Hematopoietic multipotent progenitor cell treated with erythropoietin and hydrocortisone succinate and interleukin-3 and kit ligand, for 4 days (in vitro differentiated cells): Measurements from ENCODE around the gene EXOC6B.
A peak's percentile ranks its signal among the peaks of the same experiment; 100 is the strongest.

ENCODE experiments used
- DNase-seq: peaks from one replicate; pipeline ENCODE4 v3.0.0-alpha.2; 2015

EXOC6B gene

DNA sequence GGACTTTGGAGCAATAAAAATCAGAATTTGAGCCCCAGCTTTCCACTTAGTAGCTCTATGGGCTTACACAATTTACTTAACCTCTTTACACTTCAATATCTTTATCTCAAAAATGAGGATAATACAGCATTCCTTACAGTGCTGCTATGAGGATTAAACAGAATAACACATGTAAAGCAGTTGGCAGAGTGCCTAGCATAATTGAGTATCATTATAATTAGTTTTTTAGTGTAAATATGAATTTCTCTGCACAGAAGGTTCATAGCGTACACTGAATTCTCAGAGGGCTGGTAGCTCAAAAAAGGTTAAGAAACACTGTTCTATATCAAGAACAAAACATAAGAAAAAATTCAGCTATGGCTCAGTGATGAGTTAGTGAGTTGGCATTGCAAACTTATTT, 487.8 kb downstream of the EXOC6B start:
- DNase-seq: no peak

DNA sequence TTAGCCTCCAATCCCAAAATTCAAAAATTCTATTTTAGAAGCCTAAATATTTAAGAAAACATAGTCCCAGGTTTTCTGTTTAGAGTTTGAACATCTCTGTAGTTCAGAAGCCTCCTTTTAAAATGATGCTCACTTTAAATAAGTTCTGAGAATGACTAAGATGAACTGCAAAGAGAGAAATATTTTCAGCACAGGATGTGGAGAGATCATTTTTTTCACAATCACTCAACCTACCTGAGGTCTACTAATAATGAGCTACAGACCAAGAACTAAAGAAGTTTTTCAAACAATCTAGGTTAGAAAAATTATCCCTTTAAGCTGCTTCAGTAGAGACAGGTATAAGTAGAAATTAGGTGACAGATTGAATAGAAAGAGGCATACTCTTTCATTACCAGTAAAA, 493.1 kb downstream of the EXOC6B start:
- no peak for DNase-seq

DNA sequence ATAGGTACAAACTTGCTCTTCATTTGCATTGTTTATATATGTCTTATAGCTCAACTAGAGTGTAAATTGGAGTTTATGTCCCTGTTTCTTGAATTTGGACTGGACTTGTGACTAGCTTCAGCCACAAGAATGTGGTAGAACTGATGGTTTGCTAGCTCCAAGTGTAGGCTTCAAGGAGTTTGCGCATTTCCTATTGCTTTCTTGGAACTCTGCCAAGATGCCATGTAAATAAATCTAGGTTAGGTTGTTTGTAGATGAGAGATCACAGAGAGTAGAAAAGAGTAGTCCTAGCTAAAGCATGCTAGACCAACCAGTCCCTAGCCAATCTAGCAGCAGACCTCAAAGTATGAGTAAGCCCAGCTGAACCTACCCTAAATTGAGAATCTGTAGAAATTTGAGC, 495.2 kb downstream of the EXOC6B start:
- no peak for DNase-seq

GRCh38 chr2:72326759-72327158, 499.1 kb downstream of the EXOC6B start:
- DNase-seq: no peak

DNA sequence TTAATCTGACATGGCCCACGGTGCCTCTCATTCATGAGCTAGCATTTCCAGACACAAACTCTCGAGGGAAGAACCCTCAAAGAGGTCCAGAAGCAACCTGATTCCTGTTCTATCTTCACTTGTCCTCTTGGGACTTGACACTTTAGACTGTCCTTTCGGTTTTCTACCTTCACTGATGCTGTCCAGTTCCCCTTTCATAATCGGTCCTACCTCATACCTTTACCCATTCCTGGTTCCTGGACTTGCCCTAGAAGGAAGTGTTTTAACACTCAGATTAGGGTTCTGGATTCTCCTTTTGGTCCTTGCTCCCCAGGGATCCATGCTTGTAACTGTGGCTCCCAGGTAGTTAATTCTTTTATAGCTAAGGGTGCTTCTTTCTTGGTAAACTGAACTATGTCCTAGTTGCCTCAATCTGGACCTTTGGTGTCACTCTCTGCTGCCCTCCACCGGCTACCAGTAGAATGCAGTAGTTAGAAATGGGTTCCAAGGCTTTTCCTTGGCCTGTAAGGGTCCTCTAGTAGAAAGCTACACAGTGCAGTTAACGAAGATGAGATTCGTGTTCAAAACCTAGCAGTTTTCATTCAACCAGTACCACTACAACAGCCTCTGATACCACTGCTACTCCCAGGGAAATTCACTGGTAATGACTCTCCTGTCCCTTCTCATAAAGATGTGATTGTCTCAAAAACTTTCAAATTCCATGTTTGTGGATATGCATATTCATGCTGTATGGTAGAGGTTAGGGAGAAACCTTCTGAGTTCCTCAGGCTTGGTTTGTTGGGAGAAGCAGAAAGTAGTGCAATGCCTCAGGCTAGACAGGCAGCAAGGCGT, 500.0 kb downstream of the EXOC6B start:
- peak; percentile 35 for DNase-seq

GRCh38 chr2:72316774-72317173, 509.1 kb downstream of the EXOC6B start:
- DNase-seq: no peak

- DNase-seq: no peak
These were observed 525.6 kb downstream of the EXOC6B start for GRCh38 chr2:72300147-72300684.

- no peak for DNase-seq
These were observed 532.2 kb downstream of the EXOC6B start for GRCh38 chr2:72293620-72294019.

- no peak for DNase-seq
These were observed 533.4 kb downstream of the EXOC6B start for GRCh38 chr2:72292433-72292832.

DNA sequence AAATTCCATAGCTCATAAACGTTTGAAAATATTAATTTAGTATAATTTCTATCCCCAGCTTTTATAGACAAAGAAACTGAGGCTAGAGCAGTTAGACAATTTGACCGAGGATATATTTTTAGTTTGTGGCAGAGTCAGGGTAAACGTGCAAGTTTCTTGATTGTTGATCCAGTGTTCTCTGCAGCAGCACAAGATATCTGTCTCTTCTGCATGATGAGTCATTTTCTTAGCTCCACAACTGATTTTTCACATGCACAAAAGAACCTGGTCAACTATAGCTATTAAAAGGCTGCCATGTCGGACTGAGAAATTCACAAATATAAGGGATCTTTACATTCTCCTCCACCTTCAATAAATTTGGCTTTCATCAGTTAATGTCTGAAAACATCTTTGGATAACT, 534.8 kb downstream of the EXOC6B start:
- DNase-seq: no peak

DNA sequence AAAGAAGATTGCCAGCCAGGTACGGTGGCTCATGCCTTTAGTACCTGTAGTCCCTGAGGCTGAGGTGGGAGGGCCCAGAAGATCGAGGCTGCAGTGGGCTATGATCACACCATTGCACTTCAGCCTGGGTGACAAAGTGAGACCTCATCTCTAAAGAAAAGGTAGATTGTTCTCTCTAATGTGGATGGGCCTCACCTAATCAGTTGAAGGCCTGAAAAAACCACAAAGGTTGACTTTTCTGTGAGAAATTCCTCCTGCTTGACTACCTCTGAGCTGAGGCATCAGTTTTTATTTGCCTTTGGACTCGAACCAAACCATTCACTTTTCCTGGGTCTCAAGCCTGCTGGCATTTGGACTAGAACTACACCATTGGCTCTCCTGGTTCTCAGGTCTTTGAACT, 536.1 kb downstream of the EXOC6B start:
- no peak for DNase-seq

GRCh38 chr2:72289283-72289682, 536.5 kb downstream of the EXOC6B start:
- DNase-seq: no peak

DNA sequence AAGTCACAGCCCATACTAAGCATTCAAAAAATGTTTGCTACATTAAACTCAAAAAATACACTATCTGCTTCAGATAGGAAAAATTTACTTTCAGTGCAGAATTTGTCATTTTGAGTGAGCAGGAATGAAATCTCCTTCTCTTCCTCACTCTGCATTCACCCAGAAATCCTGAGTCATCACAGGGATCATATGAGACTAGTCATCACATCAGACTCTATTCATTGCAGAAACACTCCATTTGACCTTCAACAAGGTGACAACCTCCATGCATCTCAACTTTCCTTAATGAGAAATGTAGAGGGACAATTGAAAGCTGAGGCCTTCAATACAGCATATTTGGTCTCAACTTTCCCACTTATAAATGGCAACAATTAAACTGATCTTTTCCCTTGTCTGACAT, 547.8 kb downstream of the EXOC6B start:
- DNase-seq: no peak

DNA sequence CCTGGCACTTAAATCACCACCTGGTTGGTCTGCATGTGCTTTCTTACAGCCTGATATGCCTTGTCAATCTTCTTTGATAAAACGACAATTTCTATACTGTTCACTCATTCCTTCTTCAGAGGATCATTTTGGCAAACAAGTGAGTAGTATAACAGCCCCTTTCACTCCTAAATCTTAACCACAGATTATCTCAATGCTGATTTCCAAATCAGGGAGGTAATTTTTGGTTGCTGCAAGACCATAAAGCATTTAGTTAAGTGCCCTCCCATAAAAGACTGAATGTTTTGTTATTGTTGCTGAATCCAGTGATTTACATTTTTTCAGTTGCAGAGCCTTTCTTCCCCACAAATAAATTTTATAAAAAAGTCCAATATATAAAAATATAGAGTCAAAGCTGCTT, 549.0 kb downstream of the EXOC6B start:
- DNase-seq: no peak

- no peak for DNase-seq
These were observed 549.5 kb downstream of the EXOC6B start for GRCh38 chr2:72276356-72276755.

DNA sequence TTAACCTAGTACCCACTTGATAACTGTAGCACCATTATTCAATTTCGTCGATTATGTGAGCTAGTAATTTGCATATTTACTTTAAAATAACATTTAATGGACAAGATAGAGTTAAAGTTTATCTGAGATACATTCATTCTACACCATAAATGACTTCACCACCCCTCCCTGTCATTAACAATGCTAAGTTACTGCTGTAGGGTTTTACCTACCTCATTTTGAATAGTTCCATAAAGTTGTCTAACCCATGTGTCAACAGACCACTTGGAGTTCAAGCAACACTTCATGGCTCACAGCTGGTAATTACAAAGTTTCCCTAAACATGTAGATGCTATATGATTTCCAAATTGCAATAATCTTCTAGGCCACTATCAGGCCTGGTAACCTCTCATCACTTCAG, 550.7 kb downstream of the EXOC6B start:
- DNase-seq: no peak

DNA sequence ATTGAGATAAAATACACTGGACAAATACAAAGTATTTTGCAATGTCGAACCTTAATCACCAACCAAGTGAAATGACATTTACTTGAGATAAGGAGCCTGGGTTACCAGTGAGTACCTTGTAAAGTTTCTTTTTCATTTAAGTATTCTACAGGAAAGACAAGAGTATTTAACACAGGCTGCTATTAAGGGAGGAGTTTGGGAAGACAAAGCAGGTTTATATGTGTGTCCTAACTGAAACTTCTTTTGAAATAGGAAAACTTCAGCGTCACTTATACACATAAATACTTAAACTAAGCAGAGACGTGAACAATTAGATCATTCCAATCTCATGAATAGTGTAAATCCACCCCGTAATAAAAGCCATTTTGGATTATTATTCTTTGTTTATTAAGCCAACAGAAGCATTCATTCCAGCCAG, 551.4 kb downstream of the EXOC6B start:
- no peak for DNase-seq

DNA sequence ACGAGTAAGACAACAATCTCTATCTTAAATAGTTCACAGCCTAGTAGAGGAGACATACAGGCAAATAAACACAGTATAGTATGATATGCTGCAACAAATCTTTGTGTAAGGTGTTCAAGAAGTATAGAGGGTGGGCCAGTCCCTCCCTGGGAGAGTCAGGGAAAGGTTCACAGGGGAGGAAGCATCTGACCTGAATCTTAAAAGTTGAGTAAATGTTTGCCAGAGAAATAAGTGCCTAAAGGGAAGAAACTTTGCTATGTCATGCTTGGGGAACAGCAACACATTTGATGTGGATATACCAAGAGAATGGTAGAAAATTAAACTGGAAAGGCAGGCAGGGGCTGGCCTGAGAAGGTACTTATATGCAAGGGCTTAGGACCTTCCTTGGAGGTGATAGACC, 552.4 kb downstream of the EXOC6B start:
- no peak for DNase-seq

- no peak for DNase-seq
These were observed 553.8 kb downstream of the EXOC6B start for GRCh38 chr2:72271766-72272641.

DNA sequence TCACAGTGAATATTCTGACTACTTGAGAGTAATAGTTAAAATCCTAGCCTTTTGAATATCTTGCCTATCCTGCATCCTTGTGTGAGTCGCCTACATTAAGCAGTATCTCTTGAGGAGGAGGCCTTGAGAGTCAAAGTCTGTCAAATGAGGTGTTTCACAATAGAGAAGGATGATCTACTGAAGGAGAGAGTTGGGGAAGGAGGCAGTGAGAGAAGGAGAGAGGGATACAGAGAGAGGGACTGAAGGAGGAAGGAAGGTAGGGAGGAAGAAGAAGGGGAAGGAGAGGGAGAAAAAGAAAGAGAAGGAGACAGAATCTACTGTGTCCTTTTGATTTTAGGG, 554.6 kb downstream of the EXOC6B start:
- no peak for DNase-seq

GRCh38 chr2:72270556-72271275, 555.1 kb downstream of the EXOC6B start:
- no peak for DNase-seq

GRCh38 chr2:72263776-72264060, 562.1 kb downstream of the EXOC6B start:
- DNase-seq: no peak

DNA sequence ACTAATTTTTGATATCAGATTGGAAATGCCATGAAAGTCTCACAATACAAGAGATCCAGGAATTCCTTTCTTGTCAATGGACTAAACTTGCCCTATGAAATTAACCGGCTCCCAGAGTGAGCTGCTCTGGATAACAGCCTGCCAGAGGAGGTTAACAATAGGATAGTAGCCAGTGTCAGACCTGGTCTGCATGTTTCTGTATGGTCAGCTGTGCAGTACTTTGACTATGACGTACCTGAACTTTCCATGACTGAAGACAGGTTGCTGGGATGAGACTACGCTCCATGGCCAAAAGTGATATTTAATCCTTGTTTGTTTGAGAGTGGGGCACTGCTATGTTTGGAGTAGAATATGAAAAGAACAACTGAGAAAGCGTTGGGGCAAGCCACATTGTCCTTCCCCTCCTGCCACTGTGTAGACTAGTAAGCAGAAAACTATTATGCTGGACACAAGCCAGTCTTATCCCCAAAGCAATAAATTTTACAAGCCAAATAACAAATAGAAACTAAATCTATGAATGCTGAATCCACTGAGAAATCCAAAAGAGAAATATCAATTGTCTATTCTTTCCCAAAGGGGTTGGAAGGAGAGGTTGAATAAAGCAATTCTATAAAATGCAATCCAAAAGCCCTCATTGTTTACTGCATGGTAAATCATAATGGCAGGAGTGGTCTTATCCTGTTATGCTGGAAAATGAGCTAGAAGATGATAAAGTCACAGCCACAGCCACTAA, 562.6 kb downstream of the EXOC6B start:
- DNase-seq: no peak
